Prostate gland (tissue), 2 donors: Measurements from ENCODE around the gene IGSF9.

Source experiments
- CTCF ChIP-seq, 4 experiments: fragments of 200-600 bp in 2 of 4; fragments of 450-650 bp in 2 of 4; sonication (generic) in 2 of 4; IDR thresholded peaks; 1 replicate in 3 of 4; 2 replicates in 1 of 4; pipeline ENCODE4 v1.5.1; 2016 to 2019; ENCODE audit warnings: antibody characterized with exemption in 4 of 4, mild to moderate bottlenecking in 2 of 4, moderate library complexity in 2 of 4
- POLR2A ChIP-seq: fragments of 450-650 bp; IDR thresholded peaks from one replicate; pipeline ENCODE4 v1.6.1; 2016; ENCODE audit warnings: antibody characterized with exemption, mild to moderate bottlenecking
- POLR2AphosphoS5 ChIP-seq: sonication (generic); formaldehyde crosslinking; IDR thresholded peaks from one replicate; pipeline ENCODE4 v1.6.1; 2017; ENCODE audit warnings: antibody characterized with exemption

- TF ChIP-seq CTCF (IDR thresholded peaks at IDR 0.05) (no peak), POLR2AphosphoS5 (no peak), POLR2A (no peak)
Observed at GRCh38 chr1:159902541-159902940, 42.9 kb downstream of the IGSF9 start.
